HG02884 (cell line): Measurements from ENCODE around the gene CDH13.

Experiments
- ATAC-seq: cut with Tn5 transposase; IDR thresholded peaks from one replicate; pipeline ENCODE4 v1.9.1; 2021; ENCODE audit warnings: mild to moderate bottlenecking, moderate library complexity; ENCODE audit not compliant: unreplicated experiment

Gene CDH13

GRCh38 chr16:83840060-83840617, 1213.4 kb downstream of the CDH13 start:
- ATAC-seq: no peak

GRCh38 chr16:83842291-83842690, 1215.5 kb downstream of the CDH13 start:
- ATAC-seq: no peak

- ATAC-seq: no peak
Measured at GRCh38 chr16:83842756-83843507, 1216.2 kb downstream of the CDH13 start.

- ATAC-seq: no peak
Measured at GRCh38 chr16:83843657-83844056, 1216.9 kb downstream of the CDH13 start.

GRCh38 chr16:83845263-83845662, 1218.5 kb downstream of the CDH13 start:
- ATAC-seq: no peak

- ATAC-seq: no peak
Measured at GRCh38 chr16:83847371-83848225, 1220.8 kb downstream of the CDH13 start.

- ATAC-seq: no peak
Measured at GRCh38 chr16:83849421-83849820, 1222.7 kb downstream of the CDH13 start.
